ENCODE results near the gene EPN2.

DNA sequence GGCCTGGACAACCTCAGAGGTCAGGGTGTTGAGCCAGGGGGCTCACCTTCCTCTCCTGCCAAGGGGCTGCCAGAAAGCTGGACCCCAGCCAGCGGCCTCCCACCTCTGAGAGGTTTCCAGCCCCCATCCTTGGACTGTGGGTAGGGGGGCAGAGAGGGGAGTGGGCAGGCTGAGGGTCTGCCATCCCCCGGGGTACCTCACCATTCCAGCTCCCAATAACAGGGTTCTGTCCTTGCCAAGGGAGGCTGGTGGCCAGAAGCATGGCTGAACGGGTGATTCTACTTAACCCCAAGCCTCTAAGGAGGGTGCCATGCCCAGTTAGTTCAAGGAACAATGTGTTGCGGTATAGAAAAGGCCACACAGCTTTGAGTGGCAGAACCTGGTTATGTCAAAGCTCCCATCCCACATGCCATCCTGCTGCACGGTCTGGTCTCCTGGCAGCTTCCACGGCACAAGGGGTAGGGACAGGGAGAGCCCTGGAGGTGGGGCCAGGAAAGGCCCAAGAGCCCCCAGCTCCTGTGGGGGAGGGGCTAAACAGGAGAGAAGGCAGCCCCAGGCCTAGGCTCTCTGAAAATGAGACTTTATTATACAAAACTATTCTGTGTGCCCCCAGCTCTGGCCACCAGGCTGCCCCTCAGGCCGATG, 105.6 kb downstream of the EPN2 start:
- TF ChIP-seq, protein P1, sequence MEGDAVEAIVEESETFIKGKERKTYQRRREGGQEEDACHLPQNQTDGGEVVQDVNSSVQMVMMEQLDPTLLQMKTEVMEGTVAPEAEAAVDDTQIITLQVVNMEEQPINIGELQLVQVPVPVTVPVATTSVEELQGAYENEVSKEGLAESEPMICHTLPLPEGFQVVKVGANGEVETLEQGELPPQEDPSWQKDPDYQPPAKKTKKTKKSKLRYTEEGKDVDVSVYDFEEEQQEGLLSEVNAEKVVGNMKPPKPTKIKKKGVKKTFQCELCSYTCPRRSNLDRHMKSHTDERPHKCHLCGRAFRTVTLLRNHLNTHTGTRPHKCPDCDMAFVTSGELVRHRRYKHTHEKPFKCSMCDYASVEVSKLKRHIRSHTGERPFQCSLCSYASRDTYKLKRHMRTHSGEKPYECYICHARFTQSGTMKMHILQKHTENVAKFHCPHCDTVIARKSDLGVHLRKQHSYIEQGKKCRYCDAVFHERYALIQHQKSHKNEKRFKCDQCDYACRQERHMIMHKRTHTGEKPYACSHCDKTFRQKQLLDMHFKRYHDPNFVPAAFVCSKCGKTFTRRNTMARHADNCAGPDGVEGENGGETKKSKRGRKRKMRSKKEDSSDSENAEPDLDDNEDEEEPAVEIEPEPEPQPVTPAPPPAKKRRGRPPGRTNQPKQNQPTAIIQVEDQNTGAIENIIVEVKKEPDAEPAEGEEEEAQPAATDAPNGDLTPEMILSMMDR (IDR thresholded peaks at IDR 0.05): no peak
- no peak for TF ChIP-seq POLR2A (IDR thresholded peaks at IDR 0.05)
